GM19240 (cell line): ENCODE data around the gene CFAP20DC.
"Not testable (repeated sequence)": the region's sequence is repeated elsewhere in the genome, so short reads cannot be mapped to it uniquely, and the experiment has no call there.

Source experiments
- DNase-seq: peaks from one replicate; pipeline ENCODE4 v3.0.0; 2011; ENCODE audit warnings: low spot score; ENCODE audit not compliant: insufficient read length

CFAP20DC gene

GRCh38 chr3:58965865-58966264, 84.0 kb downstream of the CFAP20DC start:
- no peak for DNase-seq

GRCh38 chr3:58963928-58964503, 85.8 kb downstream of the CFAP20DC start:
- DNase-seq: no peak

DNA sequence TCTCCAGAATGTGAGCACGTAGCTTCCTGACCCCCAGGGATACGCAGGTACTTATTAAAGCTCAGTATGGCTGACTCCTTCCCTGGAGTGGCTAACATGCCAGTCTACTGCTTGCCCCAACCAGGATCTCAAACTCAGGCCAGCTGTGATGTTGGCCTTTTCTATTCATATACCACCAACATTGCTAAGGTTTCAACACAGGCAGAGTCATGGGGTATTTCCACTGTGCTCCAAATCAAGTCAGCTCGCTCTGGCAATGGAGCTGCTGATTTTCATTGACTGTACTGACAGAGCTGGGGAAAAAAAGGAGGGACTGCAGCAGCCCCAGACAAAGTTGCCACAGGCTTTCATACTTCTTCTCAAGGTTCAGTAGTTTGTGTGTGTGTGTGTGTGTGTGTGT, 87.0 kb downstream of the CFAP20DC start:
- no peak for DNase-seq

- no peak for DNase-seq
These were observed 87.7 kb downstream of the CFAP20DC start for GRCh38 chr3:58962040-58962651.

DNA sequence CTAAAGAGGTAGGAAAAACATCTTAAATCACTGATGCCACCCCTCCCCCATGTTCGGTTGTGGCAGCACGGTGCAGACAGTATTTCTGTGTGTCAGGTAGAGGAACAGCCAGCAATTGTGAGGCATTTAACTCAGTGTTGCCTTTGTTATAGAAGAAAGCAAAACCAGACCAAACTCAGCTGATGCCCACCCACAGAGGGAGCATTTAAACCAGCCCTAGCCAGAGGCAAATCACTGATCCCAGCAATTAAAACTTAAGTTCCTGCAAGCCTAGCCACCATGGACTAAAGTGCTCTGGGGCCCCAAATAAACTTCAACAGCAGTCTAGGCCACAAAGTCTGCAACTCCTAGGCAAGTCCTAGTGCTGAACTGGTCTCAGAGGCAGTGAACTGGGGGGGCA, 94.5 kb downstream of the CFAP20DC start:
- no peak for DNase-seq

DNA sequence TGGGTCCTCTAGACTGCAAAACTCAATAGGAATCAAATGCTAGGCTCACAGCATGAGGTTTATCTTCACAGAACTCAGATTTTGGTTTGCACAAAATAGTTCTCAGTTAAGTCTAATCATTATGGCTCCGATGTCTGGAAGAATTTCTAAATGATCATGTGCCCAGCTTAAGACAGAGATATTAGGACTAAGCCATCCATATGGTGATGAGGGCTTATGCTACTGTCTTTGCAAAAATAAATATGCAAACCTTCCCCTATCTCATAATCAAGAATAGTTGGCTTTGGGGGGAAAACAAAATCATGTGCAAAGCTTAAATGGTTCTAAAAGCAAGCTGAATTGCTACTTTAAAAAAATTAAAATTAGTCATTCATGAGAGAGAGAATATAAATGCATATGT, 96.5 kb downstream of the CFAP20DC start:
- no peak for DNase-seq

DNA sequence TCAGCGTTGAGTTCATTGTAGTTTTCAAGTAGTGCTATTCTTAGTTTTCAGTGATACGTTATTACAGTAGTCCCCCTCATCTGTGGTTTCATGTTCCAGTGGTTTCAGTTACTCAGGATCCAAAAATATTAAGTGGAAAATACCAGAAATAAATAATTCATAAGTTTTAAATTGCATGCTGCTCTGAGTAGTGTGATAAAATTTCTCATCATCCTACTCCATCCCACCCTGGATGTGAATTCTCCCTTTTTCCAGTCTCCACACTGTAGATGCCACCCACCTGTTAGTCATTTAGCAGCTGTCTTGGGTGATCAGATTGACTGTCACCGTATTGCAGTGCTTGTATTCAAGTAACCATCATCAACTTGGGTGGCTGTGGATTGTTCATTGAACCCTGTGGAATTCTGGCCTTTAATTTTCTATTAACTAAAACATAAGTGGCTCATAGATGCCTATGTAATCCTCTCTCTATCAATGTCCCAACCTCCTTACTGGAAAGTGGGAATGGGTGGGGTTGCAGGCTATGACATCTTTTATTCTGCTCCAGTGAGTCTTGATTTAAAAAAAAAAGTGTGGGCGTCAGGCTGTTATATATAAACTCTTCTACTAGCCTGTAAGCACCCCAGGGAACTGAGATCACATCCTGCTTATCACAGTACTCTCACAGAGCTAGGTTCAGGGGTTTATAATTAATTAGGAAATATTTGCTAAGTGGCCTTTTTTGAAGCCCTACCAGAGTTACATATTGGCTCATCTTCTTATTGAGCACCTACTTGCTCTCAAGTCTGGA, 97.5 kb downstream of the CFAP20DC start:
- no peak for DNase-seq

DNA sequence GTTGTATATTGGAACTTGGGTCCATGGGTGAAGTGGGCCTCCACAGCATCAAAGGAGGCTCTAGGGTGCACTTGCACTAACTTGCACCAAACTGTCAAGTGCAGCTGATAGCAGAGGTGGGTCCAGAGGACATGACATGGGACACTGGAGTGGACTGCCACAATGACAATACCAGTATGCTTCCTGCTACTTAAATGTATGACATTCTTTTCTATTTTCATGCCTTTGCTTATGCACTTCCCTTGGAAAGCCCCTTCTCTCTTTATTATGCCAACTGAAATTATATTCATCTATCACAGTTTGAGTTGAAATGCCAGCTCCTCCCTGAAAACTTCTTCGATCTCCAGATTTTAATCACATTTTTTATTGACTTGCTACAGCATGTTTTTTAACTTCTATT, 101.8 kb downstream of the CFAP20DC start:
- DNase-seq: no peak

DNA sequence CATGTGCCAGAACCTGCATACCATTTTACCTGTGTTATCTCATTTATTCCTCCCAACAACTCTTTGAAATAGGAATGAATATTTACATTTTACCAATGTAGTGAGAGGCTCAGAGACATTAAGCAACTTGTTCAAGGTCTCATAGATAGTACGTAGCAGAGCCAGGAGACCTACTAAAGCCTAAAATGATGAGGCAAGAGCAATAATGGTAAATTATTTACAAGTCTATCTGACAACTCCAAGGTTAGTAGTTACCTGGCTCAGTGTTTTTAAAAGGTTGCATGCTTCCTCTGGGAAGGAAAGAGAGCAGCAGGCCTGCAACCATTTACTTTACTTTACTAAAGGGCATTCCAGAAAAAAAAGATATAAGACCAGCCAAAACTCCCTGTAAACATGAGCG, 103.0 kb downstream of the CFAP20DC start:
- no peak for DNase-seq

DNA sequence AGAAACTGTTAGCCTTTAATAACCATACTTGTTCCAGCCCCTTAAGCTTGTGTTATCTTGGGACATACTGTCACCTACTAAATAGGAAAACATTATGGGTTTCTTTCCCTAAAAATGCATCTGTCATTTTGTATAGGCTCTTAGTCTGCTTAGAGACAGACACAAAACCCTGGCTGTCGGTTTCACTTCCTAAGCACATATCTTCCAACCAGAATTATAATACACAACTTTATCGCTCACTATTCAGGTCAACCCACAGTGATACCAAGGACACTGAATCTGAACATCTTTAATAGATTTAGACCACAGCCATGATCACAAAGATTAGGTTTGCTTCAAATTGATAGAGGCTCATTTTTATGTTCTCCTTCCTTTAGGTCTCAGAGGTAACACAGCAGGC, 111.8 kb downstream of the CFAP20DC start:
- DNase-seq: no peak

GRCh38 chr3:58924578-58924977, 125.2 kb downstream of the CFAP20DC start:
- no peak for DNase-seq

DNA sequence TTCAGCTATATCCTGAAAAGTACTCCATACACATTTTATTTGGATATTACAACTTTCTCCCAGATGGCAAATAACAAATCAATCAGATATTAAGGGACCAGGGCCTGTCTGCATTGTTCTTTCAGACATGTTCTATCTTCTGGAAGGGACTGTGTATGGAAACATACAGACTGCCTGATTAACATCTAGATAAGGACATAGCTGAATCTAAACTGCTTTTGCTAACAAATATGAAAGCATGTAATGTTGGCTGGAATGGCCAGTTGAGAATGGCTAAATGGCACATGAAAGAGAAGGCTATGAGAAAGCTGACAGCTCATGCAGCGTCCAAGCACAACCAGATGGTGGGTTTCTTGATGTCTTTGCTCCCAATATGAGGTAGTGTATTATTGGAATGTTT, 149.4 kb downstream of the CFAP20DC start:
- no peak for DNase-seq

DNA sequence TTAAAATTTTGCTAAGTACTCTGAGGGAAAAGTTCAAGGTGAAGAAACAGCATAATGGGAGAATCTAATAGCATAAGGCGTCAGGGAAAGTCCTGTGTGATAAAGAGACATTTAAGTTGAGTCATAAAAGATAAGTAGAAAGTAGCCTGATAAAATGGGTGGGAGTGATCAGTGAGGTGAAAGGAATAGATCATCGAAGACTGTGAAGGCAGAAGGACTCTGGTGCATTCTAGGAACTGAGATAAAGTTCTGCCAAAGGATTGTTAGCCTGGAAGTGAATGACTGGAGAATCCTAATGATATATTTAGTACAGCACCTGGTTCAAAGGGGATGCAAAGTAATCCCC, 149.9 kb downstream of the CFAP20DC start:
- no peak for DNase-seq

- no peak for DNase-seq
These were observed 150.5 kb downstream of the CFAP20DC start for GRCh38 chr3:58899159-58899952.

- no peak for DNase-seq
These were observed 151.3 kb downstream of the CFAP20DC start for GRCh38 chr3:58898513-58898912.

DNA sequence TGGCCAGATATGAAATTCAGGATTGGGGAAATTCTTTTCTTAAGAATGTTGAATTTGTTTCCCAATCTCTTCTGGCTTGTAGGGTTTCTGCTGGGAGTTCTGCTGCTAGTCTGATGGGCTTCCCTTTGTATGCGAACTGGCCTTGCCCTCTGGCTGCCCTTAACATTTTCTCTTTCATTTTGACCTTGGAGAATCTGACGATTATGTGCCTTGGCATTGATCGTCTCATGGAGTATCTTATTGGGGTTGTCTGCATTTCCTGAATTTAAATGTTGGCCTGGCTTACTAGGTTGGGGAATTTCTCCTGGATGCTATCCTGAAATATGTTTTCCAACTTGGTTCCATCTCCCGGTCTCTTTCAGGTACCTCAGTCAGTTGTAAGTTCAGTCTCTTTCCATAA, 152.2 kb downstream of the CFAP20DC start:
- no peak for DNase-seq

- not testable (repeated sequence) for DNase-seq
These were observed 154.1 kb downstream of the CFAP20DC start for GRCh38 chr3:58895678-58896077.

DNA sequence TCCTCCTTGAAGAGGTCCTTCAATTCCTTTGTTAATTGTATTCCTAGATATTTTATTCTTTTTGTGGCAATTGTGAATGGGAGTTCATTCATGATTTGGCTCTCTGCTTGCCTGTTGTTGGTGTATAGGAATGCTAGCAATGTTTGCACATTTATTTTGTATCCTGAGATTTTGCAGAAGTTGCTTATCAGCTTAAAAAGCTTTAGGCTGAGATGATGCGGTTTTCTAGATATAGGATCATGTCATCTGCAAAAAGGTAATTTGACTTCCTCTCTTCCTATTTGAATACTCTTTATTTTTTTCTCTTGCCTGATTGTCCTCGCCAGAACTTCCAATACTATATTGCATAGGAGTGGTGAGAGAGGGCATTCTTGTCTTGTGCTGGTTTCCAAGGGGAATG, 157.3 kb downstream of the CFAP20DC start:
- DNase-seq: not testable (repeated sequence)

GRCh38 chr3:58888087-58888486, 161.7 kb downstream of the CFAP20DC start:
- no peak for DNase-seq

DNA sequence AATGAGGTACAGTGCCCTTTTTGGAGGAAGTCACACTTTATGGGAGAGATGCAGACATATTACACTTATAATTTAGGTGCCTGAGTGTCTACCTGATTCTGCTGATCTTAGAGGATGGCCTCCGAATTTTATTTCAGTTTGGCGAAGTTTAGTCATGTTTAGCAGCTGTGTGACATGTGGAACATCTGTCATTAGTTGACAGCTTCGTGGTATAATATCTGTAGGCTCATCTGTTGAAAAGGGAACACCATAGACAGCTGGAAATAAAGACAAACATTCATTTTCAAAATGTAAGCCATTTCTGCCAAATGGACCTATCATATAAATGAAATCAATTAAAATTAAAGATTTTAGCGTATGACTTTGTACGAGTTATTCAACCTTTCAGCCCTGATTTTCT, 165.4 kb downstream of the CFAP20DC start:
- no peak for DNase-seq

DNA sequence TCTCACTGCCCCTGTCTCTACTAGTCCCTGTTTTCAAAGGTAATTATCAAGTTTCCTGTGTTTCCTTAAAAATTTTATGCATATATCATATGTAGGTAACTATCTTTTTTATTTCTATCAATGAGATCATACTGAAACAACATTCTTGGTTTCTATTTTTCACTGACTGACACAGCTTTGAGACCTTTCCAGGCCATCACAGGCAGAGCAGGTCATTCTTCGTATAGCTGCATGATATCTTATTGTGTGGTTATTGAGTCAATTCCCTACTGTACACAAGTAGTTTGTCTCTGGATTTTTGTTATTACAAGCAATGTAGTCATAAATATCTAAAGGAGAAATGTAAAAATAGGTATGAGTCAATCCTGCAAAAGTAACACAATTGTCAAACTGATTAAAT, 169.6 kb downstream of the CFAP20DC start:
- no peak for DNase-seq

GRCh38 chr3:58874795-58875194, 175.0 kb downstream of the CFAP20DC start:
- DNase-seq: no peak
